DMS153 treated with DMSO at 0.1 percent for 48 hours (cell line): Measurements from ENCODE around the gene GPR153.

Experiments used
- DNase-seq: peaks from one replicate; lab custom pipeline; 2025; ENCODE audit not compliant: unreplicated experiment; lab: John Stamatoyannopoulos, UW

GPR153 gene

GRCh38 chr1:6269720-6270400 lies 9.0 kb upstream of the GPR153 start:
- DNase-seq: peak; percentile 75

GRCh38 chr1:6269296-6269695 lies 8.4 kb upstream of the GPR153 start:
- DNase-seq: no peak

GRCh38 chr1:6268415-6268814 lies 7.5 kb upstream of the GPR153 start:
- no peak for DNase-seq

- no peak for DNase-seq
Observed at GRCh38 chr1:6267686-6268322, 6.9 kb upstream of the GPR153 start.

- no peak for DNase-seq
Observed at GRCh38 chr1:6266641-6267040, 5.7 kb upstream of the GPR153 start.

- DNase-seq: no peak
Observed at GRCh38 chr1:6265151-6265550, 4.3 kb upstream of the GPR153 start.

GRCh38 chr1:6263716-6264115 lies 2.8 kb upstream of the GPR153 start:
- no peak for DNase-seq

- no peak for DNase-seq
Observed at GRCh38 chr1:6262555-6263420, 1.9 kb upstream of the GPR153 start.

- no peak for DNase-seq
Observed at GRCh38 chr1:6261615-6261995, 707 bp upstream of the GPR153 start.

GRCh38 chr1:6260433-6260934 lies 414 bp downstream of the GPR153 start:
- DNase-seq: no peak

- DNase-seq: peak; percentile 51
Observed at GRCh38 chr1:6259491-6260362, 1.2 kb downstream of the GPR153 start.

- no peak for DNase-seq
Observed at GRCh38 chr1:6258675-6259074, 2.2 kb downstream of the GPR153 start.

- DNase-seq: no peak
Observed at GRCh38 chr1:6257541-6258069, 3.3 kb downstream of the GPR153 start.

- no peak for DNase-seq
Observed at GRCh38 chr1:6256645-6257044, 4.3 kb downstream of the GPR153 start.

- no peak for DNase-seq
Observed at GRCh38 chr1:6254691-6255090, 6.2 kb downstream of the GPR153 start.

GRCh38 chr1:6253380-6253779 lies 7.5 kb downstream of the GPR153 start:
- no peak for DNase-seq

GRCh38 chr1:6252374-6252710 lies 8.6 kb downstream of the GPR153 start:
- DNase-seq: no peak

- no peak for DNase-seq
Observed at GRCh38 chr1:6251681-6252373, 9.1 kb downstream of the GPR153 start.

- DNase-seq: no peak
Observed at GRCh38 chr1:6251233-6251632, 9.7 kb downstream of the GPR153 start.
